Stimulated activated CD4-positive, alpha-beta T cell treated with anti-CD3 and anti-CD28 coated beads, Interleukin-4, amount 100 ng/mL, for 48 hours (primary cell): Measurements from ENCODE around the gene CBY2.
"Not testable (repeated sequence)": the region's sequence is repeated elsewhere in the genome, so short reads cannot be mapped to it uniquely, and the experiment has no call there.

Source experiments
- DNase-seq, 2 donors: peaks; one replicate each; pipeline ENCODE4 v3.0.0-alpha.2; 2020; ENCODE audit warnings: low read depth in 2 of 2

CBY2 gene

DNA sequence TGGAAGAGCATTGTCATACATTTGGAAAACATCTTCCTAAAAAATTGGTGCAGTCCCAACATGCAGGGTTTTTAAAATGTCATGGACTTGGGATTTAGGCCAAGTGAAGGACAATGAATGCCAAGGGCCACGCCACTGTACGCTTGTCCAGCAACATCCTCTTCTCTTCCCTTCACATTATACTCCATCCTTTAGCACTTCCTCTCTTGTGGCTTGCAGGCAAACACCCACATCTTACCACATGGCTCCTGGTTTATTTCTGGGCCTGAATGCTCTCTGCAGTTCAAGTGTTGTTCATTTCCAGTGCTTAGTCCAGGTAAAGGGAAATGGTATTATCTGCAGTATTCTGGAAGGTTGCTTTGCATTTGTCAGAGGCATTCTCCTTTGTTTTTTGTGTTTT is 45.0 kb downstream of the CBY2 start:
- no peak for DNase-seq

DNA sequence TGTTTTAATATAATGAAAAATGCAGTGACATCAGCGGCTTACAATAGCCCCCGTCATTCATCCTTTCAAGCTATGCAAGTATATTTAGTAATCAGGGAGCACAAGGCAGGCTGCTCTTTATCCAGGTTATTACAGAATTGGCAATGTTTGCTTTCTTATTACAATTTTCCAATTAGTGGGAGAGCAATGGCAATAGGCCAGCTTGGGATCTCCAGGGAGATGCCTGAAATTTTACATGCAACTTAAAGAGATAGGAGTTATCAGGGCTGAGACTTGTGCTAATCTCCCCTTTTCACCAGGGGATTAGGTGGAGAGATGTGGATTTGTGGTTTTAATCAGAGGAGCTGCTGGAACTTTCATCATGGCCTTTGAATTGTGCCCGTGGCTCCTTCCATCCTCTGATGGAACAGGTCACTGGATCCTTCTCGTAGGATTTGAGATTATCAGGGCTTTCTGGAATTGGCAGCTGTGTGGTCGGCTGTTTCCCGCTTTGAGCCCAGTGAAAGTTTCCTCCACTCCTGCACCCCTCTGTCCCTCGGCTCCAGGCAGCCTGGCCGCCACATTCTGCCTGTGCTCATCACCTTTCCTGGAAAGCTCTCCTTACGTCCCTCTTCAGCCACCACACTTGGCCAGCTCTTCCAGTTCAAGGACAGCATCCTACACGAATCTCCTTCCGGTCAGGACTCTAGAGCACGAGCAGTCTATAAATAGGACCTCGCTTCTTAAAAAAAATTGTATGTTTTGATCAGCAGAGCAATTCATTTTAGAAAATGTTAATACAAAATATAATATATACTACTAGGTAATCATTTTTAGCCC is 47.0 kb downstream of the CBY2 start:
- DNase-seq, result no peak

DNA sequence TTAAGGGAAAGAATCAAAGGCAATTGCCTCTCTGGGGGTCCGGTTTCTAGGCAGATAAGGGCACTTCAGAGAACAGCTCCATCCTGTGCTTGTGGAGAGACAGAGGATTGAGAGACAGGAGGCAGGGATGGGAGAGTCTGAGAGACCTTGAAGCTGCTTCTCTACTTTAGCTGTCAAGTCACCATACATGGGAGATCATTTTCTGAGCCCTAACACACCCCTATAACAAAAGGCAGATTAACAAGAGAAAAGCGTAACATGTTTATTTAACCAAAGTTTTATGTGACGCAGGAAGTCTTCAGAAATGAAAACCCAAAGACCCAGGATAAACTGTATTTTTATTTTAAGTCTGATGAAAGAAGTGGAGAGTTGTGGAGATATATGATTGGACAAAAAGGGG is 48.4 kb downstream of the CBY2 start:
- DNase-seq, result no peak

DNA sequence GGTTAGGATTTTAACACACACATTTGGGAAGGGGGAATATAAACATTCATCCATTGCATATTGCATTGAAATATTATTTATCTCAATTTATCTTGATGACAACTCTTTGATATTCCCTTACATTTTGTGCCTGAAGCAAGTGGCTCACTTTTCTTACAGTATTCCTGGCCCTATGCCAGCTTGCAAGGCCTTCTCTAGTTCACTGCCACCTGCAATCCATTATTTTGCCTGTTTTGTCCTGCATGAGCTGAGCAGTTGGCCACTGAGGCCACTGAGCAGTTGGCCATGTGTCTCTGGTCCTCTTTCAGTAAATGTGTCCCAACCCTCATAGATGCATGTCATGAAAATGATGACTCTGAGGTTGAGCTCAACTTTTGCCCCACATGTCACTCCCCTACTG is 49.8 kb downstream of the CBY2 start:
- DNase-seq, result no peak

DNA sequence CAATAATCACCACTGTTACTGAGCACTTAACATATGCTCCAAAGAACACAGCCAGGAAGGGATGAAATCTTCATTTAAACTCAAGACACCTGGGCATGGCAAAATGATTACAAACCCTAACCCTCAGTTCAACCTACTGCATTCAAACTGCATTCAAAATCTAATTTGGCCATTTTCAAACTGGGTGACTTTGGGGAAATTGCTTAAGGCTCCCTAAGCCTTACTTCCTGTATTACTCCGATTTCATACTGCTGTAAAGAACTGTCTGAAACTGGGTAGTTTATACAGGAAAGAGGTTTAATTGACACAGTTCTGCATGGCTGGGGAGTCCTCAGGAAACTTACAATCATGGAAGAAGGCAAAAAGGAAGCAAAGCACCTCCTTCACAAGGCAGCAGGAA is 50.4 kb downstream of the CBY2 start:
- no peak for DNase-seq

DNA sequence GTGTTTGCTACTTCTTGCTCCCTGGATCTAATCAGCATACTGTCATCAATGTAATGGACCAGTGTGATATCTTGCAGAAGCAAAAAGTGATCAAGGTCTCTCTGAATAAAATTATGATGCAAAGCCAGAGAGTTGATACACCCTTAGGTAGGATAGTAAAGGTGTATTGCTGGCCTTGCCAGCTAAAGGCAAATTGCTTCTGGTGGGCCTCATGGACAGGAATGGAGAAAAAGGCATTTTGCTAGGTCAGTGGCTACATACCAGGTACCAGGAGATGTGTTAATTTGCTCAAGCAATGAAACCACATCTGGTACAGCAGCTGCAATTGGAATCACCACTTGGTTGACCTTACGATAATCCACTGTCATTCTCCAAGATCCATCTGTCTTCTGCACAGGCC is 54.4 kb downstream of the CBY2 start:
- not testable (repeated sequence) for DNase-seq

DNA sequence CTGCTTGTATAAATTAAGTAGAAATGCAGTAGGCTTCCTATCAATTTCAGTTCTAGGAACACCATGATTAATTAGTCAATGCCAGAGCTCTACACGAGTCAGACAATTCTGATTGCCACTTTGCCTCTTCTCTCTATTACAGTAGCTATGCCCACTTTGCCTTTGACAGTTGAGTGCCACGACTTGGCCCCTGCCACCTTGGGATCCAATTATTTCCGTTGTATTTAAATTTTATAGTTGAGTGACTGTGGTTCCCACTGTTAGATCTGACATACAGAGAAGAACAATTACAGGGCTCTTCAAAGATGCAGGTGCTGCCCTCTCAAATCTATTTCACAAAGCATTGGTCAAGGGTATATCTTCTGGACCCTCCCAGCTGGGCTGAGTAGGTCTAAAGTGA is 55.5 kb downstream of the CBY2 start:
- DNase-seq, result not testable (repeated sequence)

DNA sequence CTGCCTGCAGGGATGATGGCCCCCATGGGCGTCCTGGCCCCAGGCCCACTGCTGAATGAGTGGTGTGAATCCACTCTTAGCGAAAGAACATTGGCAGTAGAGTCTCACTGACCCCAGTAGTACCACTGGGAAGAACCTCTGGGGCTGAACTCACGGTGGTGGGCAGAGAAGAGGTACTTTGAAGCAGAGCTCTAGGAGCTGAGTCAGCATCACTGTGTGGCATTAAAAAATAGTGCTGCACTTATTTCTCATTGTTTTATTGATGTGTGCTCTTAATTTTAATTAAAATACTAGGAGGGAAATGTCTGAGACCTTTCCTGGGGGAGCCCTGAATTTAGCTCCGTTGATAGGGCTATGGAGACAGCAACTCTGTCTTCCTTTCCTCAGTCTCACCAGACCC is 61.3 kb downstream of the CBY2 start:
- DNase-seq, result no peak
